Right ventricle myocardium inferior (tissue), 1 donor: ENCODE data around the gene INTS1. TPM values are rescaled to one million over a fixed set of nuclear protein-coding genes. Genes with fewer than 3 reads are reported as not detected.
"Not testable (repeated sequence)": the region's sequence is repeated elsewhere in the genome, so short reads cannot be mapped to it uniquely, and the experiment has no call there.

Source experiments
- ATAC-seq: fragments of 200-7000 bp; cut with Tn5 transposase; one replicate; pipeline ENCODE4 v1.9.1; 2020; ENCODE audit warnings: mild to moderate bottlenecking, moderate library complexity
- DNase-seq: peaks from one replicate; pipeline ENCODE4 v3.0.0; 2021; ENCODE audit errors: missing footprints
- intact Hi-C: fragments of 100-400 bp; cut with DNase I; formaldehyde crosslinking; loops from one replicate; pipeline ENCODE4 v1.11.0; 2022
- total RNA-seq: library from RNA; stranded (reverse); fragmentation: NEBNext Ultra II Directional; extraction: Animal tissue kit (Norgen Biotek cat#: 25700); gene quantifications from one replicate; pipeline ENCODE4 v1.2.1, GENCODE V29; 2021
- donor health status: DM: no; HTN: yes; CAD: no; lungs with severe emphysema.

The INTS1 gene
- total RNA-seq, 1 donor from 2014 or later = 25.8 TPM

- no peak for DNase-seq
- intact Hi-C loops = no loop called here
- no peak for ATAC-seq
These were observed 55.2 kb downstream of the INTS1 start for GRCh38 chr7:1448958-1449357.

GRCh38 chr7:1447551-1448244 lies 56.5 kb downstream of the INTS1 start:
- no peak for DNase-seq
- intact Hi-C loops = no loop called here
- ATAC-seq = no peak

GRCh38 chr7:1447112-1447511 lies 57.1 kb downstream of the INTS1 start:
- DNase-seq (no peak), ATAC-seq (no peak)
- intact Hi-C loops = no loop called here

GRCh38 chr7:1446620-1447032 lies 57.6 kb downstream of the INTS1 start:
- DNase-seq = no peak
- no peak for ATAC-seq
- intact Hi-C loops = no loop called here

- DNase-seq, intact Hi-C loops, ATAC-seq: not testable (repeated sequence)
These were observed 58.2 kb downstream of the INTS1 start for GRCh38 chr7:1446026-1446425.

- DNase-seq (no peak), ATAC-seq (no peak)
- intact Hi-C loops = no loop called here
These were observed 58.8 kb downstream of the INTS1 start for GRCh38 chr7:1445341-1445740.

GRCh38 chr7:1444925-1445322 lies 59.3 kb downstream of the INTS1 start:
- intact Hi-C loops = no loop called here
- DNase-seq = no peak
- no peak for ATAC-seq

GRCh38 chr7:1444214-1444924 lies 59.8 kb downstream of the INTS1 start:
- DNase-seq = no peak
- no peak for ATAC-seq
- intact Hi-C loops = no loop called here

- intact Hi-C loops, DNase-seq, ATAC-seq: not testable (repeated sequence)
These were observed 60.5 kb downstream of the INTS1 start for GRCh38 chr7:1443587-1444200.

GRCh38 chr7:1442355-1443124 lies 61.6 kb downstream of the INTS1 start:
- intact Hi-C loops = no loop called here
- DNase-seq = no peak
- no peak for ATAC-seq

GRCh38 chr7:1441615-1442354 lies 62.4 kb downstream of the INTS1 start:
- intact Hi-C loops = no loop called here
- DNase-seq (no peak), ATAC-seq (no peak)

GRCh38 chr7:1440620-1441019 lies 63.6 kb downstream of the INTS1 start:
- no peak for ATAC-seq
- intact Hi-C loops = no loop called here

GRCh38 chr7:1439373-1440363 lies 64.5 kb downstream of the INTS1 start:
- intact Hi-C loops = loop anchor here (10.0 kb wide), 1 partner anchor 215 kb away; no protein-coding TSS in a partner anchor
- no peak for DNase-seq
- ATAC-seq = no peak

More at GRCh38 chr7:1440620-1441019, 63.6 kb downstream of the INTS1 start:
- no peak for DNase-seq

GRCh38 chr7:1438821-1439220 lies 65.4 kb downstream of the INTS1 start:
- ATAC-seq = no peak
- intact Hi-C loops = loop anchor here (10.0 kb wide), 1 partner anchor 214 kb away; no protein-coding TSS in a partner anchor

GRCh38 chr7:1438208-1438607 lies 66.0 kb downstream of the INTS1 start:
- no peak for ATAC-seq
- intact Hi-C loops = loop anchor here (10.0 kb wide), 1 partner anchor 213 kb away; no protein-coding TSS in a partner anchor
- no peak for DNase-seq

More at GRCh38 chr7:1438821-1439220, 65.4 kb downstream of the INTS1 start:
- no peak for DNase-seq

GRCh38 chr7:1437155-1437880 lies 66.9 kb downstream of the INTS1 start:
- no peak for ATAC-seq

More at GRCh38 chr7:1437155-1437880, 66.9 kb downstream of the INTS1 start:
- DNase-seq = no peak
- intact Hi-C loops = loop anchor here (10.0 kb wide), 1 partner anchor 213 kb away; no protein-coding TSS in a partner anchor
